HepG2 (cell line): ENCODE results near the gene PYCR2. TPM values are rescaled to one million over a fixed set of nuclear protein-coding genes. Genes with fewer than 3 reads are reported as not detected.

ENCODE experiments used
- CAMTA2 ChIP-seq: sonication (generic); formaldehyde crosslinking; IDR thresholded peaks from 2 replicates; pipeline ENCODE4 v1.4.0; 2020; ENCODE audit warnings: mild to moderate bottlenecking, missing genetic modification reagents, borderline replicate concordance
- CREM ChIP-seq, 2 experiments: sonication (generic) in 1 of 2; formaldehyde crosslinking in 1 of 2; IDR thresholded peaks; 2 replicates each; pipeline versions ENCODE4 v1.4.0 to v1.6.1; 2016 to 2020; ENCODE audit warnings: antibody characterized with exemption in 1 of 2, mild to moderate bottlenecking in 1 of 2, missing genetic modification reagents in 1 of 2
- DR1 ChIP-seq: sonication (generic); formaldehyde crosslinking; IDR thresholded peaks from 2 replicates; pipeline ENCODE4 v1.8.0; 2021; ENCODE audit warnings: mild to moderate bottlenecking, missing genetic modification reagents, inconsistent platforms
- ELF4 ChIP-seq: sonication (generic); formaldehyde crosslinking; IDR thresholded peaks from 2 replicates; pipeline ENCODE4 v1.5.0; 2020; ENCODE audit warnings: missing genetic modification reagents, mild to moderate bottlenecking, moderate library complexity, borderline replicate concordance
- KMT2B ChIP-seq: IDR thresholded peaks from 2 replicates; pipeline ENCODE4 v1.6.1; 2016; ENCODE audit warnings: missing genetic modification reagents, missing compliant biosample characterization
- MBD4 ChIP-seq: IDR thresholded peaks from 2 replicates; pipeline ENCODE4 v1.6.1; 2012; ENCODE audit warnings: low read length, inconsistent platforms, borderline replicate concordance
- NFIB ChIP-seq: sonication (generic); formaldehyde crosslinking; IDR thresholded peaks from 2 replicates; pipeline ENCODE4 v1.9.0; 2021; ENCODE audit warnings: missing genetic modification reagents, mild to moderate bottlenecking, borderline replicate concordance
- REL ChIP-seq: sonication (generic); formaldehyde crosslinking; conservative IDR thresholded peaks from 2 replicates; pipeline ENCODE4 v1.8.0; 2022; ENCODE audit warnings: mild to moderate bottlenecking, missing genetic modification reagents, moderate library complexity
- RFX1 ChIP-seq: fragments of 450-650 bp; IDR thresholded peaks from 2 replicates; pipeline ENCODE4 v1.6.1; 2017
- RXRB ChIP-seq: IDR thresholded peaks from 2 replicates; pipeline ENCODE4 v1.6.1; 2016; ENCODE audit warnings: borderline replicate concordance, missing genetic modification reagents, missing compliant biosample characterization
- ZMYM4 ChIP-seq: sonication (generic); formaldehyde crosslinking; IDR thresholded peaks from 2 replicates; pipeline ENCODE4 v1.8.1; 2023; ENCODE audit warnings: mild to moderate bottlenecking, missing genetic modification reagents
- ZNF451 ChIP-seq: sonication (generic); formaldehyde crosslinking; IDR thresholded peaks from 2 replicates; pipeline ENCODE4 v1.5.0; 2020; ENCODE audit warnings: mild to moderate bottlenecking, missing genetic modification reagents
- polyA plus RNA-seq, 8 experiments: library from polyadenylated mRNA; depleted of rRNA in 3 of 8; stranded (reverse) in 7 of 8; unstranded in 1 of 8; fragments of >200 nt; fragmentation: Illumina TruSeq in 4 of 8; extraction: Trizol in 4 of 8; gene quantifications; 2 replicates each; pipeline versions ENCODE4 v1.2.1 to v1.2.3, GENCODE V29; 2011 to 2016; ENCODE audit warnings: low read depth in 4 of 8, missing spikeins in 1 of 8, mixed read lengths in 1 of 8; ENCODE audit not compliant: insufficient read depth in 1 of 8
- total RNA-seq, 5 experiments: library from RNA; depleted of rRNA; stranded (reverse); fragments of >200 nt; fragmentation: Illumina TruSeq; extraction: Trizol; gene quantifications; 2 replicates each; pipeline ENCODE4 v1.2.3, GENCODE V29; 2016; ENCODE audit warnings: low read depth in 1 of 5
- TF ChIP-seq, protein P1 (sequence below): sonication (generic); formaldehyde crosslinking; IDR thresholded peaks from 2 replicates; pipeline ENCODE4 v1.8.0; 2022; ENCODE audit warnings: low read depth, missing genetic modification reagents
- TF ChIP-seq, protein P2 (sequence below): sonication (generic); formaldehyde crosslinking; IDR thresholded peaks from 2 replicates; pipeline ENCODE4 v1.9.0; 2022; ENCODE audit warnings: low read depth, missing genetic modification reagents
- TF ChIP-seq, protein P3 (sequence below): sonication (generic); formaldehyde crosslinking; conservative IDR thresholded peaks from 2 replicates; pipeline ENCODE4 v1.4.0; 2020; ENCODE audit warnings: mild to moderate bottlenecking, missing genetic modification reagents, moderate library complexity
- TF ChIP-seq, protein P4 (sequence below): sonication (generic); formaldehyde crosslinking; IDR thresholded peaks from 2 replicates; pipeline ENCODE4 v1.4.0; 2020; ENCODE audit warnings: missing genetic modification reagents, borderline replicate concordance
- TF ChIP-seq, protein P5 (sequence below): sonication (generic); formaldehyde crosslinking; IDR thresholded peaks from 2 replicates; pipeline ENCODE4 v1.4.0; 2020; ENCODE audit warnings: mild to moderate bottlenecking, missing genetic modification reagents, borderline replicate concordance

PYCR2 gene
- total and polyA plus RNA-seq, 2 of the 13 experiments (the other 11 are each of a cell fraction or from before 2014, with no cell fraction given): 47.2 to 47.8 TPM

DNA sequence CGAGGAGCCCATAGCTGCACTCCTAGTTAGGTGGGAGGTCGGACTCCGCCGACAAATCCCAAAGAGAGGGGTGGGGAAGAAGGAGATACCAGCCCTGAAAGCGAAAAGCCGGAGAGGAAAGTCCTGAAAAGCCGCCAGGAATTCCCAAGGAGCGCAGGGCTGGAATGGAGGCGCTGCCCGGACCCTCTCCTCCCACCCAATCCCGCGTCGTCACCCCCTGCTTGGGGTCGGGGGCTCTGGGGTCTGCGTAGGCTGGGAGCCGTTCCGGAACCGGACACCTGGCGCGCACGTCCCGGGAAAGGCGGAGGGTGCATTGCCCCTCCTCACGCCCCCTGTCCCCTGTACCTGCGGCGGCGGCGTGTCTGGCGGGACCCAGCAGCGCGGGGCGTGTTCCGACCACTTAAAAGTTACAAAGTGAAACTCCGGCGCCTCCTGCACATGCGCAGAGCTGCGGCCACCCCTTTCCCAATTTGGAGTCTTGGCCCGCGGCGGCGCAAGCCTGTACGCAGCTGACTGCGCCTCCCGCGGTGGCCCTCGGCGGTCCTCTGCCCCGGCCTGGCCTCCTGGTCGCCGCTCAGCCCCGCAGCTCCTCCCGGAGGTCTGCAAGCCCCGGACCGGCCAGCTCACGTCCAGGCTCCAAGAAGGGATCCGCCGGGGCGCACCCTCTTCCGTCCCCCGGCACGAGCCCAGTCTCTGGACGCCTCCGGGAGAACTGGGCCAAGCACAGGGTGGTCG, 41.9 kb downstream of the PYCR2 start, which contains the start of gene TMEM63A (continued):
- TF ChIP-seq, protein P1, sequence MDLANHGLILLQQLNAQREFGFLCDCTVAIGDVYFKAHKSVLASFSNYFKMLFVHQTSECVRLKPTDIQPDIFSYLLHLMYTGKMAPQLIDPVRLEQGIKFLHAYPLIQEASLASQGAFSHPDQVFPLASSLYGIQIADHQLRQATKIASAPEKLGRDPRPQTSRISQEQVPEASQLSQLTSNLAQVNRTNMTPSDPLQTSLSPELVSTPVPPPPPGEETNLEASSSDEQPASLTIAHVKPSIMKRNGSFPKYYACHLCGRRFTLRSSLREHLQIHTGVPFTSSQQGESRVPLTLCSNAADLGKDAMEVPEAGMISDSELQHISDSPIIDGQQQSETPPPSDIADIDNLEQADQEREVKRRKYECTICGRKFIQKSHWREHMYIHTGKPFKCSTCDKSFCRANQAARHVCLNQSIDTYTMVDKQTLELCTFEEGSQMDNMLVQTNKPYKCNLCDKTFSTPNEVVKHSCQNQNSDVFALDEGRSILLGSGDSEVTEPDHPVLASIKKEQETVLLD (CRISPR knock-in tag): 0 out of 2 replicates have a peak, but pooled peaks have one; percentile 47
- TF ChIP-seq MBD4: no peak
- TF ChIP-seq CAMTA2 (CRISPR knock-in tag): peak; percentile 69; the same call in 1 of the 2 replicates
- TF ChIP-seq NFIB (CRISPR knock-in tag): no peak
- TF ChIP-seq, protein P2, sequence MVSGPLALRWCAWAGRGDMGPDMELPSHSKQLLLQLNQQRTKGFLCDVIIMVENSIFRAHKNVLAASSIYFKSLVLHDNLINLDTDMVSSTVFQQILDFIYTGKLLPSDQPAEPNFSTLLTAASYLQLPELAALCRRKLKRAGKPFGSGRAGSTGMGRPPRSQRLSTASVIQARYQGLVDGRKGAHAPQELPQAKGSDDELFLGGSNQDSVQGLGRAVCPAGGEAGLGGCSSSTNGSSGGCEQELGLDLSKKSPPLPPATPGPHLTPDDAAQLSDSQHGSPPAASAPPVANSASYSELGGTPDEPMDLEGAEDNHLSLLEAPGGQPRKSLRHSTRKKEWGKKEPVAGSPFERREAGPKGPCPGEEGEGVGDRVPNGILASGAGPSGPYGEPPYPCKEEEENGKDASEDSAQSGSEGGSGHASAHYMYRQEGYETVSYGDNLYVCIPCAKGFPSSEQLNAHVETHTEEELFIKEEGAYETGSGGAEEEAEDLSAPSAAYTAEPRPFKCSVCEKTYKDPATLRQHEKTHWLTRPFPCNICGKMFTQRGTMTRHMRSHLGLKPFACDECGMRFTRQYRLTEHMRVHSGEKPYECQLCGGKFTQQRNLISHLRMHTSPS (CRISPR knock-in tag): no peak
- TF ChIP-seq, protein P3, sequence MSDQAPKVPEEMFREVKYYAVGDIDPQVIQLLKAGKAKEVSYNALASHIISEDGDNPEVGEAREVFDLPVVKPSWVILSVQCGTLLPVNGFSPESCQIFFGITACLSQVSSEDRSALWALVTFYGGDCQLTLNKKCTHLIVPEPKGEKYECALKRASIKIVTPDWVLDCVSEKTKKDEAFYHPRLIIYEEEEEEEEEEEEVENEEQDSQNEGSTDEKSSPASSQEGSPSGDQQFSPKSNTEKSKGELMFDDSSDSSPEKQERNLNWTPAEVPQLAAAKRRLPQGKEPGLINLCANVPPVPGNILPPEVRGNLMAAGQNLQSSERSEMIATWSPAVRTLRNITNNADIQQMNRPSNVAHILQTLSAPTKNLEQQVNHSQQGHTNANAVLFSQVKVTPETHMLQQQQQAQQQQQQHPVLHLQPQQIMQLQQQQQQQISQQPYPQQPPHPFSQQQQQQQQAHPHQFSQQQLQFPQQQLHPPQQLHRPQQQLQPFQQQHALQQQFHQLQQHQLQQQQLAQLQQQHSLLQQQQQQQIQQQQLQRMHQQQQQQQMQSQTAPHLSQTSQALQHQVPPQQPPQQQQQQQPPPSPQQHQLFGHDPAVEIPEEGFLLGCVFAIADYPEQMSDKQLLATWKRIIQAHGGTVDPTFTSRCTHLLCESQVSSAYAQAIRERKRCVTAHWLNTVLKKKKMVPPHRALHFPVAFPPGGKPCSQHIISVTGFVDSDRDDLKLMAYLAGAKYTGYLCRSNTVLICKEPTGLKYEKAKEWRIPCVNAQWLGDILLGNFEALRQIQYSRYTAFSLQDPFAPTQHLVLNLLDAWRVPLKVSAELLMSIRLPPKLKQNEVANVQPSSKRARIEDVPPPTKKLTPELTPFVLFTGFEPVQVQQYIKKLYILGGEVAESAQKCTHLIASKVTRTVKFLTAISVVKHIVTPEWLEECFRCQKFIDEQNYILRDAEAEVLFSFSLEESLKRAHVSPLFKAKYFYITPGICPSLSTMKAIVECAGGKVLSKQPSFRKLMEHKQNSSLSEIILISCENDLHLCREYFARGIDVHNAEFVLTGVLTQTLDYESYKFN (CRISPR knock-in tag): no peak; the same call in 1 of the 2 replicates
- TF ChIP-seq RXRB (CRISPR knock-in tag): no peak; the same call in 1 of the 2 replicates
- TF ChIP-seq RFX1: no peak
- peak; percentile 32; the same call in 1 of the 2 replicates for TF ChIP-seq ZNF451 (CRISPR knock-in tag)
- TF ChIP-seq DR1 (CRISPR knock-in tag): peak; percentile 82
- TF ChIP-seq REL: 0 out of 2 replicates have a peak, but pooled peaks have one; percentile 37
- TF ChIP-seq CREM (IDR thresholded peaks at IDR 0.05): no peak
- no peak for TF ChIP-seq CREM (CRISPR knock-in tag; IDR thresholded peaks at IDR 0.05)
- no peak for TF ChIP-seq KMT2B (CRISPR knock-in tag)
- TF ChIP-seq, protein P4, sequence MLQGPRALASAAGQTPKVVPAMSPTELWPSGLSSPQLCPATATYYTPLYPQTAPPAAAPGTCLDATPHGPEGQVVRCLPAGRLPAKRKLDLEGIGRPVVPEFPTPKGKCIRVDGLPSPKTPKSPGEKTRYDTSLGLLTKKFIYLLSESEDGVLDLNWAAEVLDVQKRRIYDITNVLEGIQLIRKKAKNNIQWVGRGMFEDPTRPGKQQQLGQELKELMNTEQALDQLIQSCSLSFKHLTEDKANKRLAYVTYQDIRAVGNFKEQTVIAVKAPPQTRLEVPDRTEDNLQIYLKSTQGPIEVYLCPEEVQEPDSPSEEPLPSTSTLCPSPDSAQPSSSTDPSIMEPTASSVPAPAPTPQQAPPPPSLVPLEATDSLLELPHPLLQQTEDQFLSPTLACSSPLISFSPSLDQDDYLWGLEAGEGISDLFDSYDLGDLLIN: no peak
- peak; percentile 10; the same call in 1 of the 2 replicates for TF ChIP-seq ZMYM4
- TF ChIP-seq ELF4 (CRISPR knock-in tag): no peak
- TF ChIP-seq, protein P5, sequence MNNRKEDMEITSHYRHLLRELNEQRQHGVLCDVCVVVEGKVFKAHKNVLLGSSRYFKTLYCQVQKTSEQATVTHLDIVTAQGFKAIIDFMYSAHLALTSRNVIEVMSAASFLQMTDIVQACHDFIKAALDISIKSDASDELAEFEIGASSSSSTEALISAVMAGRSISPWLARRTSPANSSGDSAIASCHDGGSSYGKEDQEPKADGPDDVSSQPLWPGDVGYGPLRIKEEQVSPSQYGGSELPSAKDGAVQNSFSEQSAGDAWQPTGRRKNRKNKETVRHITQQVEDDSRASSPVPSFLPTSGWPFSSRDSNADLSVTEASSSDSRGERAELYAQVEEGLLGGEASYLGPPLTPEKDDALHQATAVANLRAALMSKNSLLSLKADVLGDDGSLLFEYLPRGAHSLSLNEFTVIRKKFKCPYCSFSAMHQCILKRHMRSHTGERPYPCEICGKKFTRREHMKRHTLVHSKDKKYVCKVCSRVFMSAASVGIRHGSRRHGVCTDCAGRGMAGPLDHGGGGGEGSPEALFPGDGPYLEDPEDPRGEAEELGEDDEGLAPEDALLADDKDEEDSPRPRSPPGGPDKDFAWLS: no peak
